SW480 (cell line): ENCODE data around the gene TMEM134.
"Not testable (repeated sequence)": the region's sequence is repeated elsewhere in the genome, so short reads cannot be mapped to it uniquely, and the experiment has no call there.

Experiments used
- DNase-seq: peaks from one replicate; pipeline ENCODE4 v3.0.0-alpha.2; 2016; ENCODE audit warnings: low spot score

TMEM134 gene, protein sequence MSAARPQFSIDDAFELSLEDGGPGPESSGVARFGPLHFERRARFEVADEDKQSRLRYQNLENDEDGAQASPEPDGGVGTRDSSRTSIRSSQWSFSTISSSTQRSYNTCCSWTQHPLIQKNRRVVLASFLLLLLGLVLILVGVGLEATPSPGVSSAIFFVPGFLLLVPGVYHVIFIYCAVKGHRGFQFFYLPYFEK

DNA sequence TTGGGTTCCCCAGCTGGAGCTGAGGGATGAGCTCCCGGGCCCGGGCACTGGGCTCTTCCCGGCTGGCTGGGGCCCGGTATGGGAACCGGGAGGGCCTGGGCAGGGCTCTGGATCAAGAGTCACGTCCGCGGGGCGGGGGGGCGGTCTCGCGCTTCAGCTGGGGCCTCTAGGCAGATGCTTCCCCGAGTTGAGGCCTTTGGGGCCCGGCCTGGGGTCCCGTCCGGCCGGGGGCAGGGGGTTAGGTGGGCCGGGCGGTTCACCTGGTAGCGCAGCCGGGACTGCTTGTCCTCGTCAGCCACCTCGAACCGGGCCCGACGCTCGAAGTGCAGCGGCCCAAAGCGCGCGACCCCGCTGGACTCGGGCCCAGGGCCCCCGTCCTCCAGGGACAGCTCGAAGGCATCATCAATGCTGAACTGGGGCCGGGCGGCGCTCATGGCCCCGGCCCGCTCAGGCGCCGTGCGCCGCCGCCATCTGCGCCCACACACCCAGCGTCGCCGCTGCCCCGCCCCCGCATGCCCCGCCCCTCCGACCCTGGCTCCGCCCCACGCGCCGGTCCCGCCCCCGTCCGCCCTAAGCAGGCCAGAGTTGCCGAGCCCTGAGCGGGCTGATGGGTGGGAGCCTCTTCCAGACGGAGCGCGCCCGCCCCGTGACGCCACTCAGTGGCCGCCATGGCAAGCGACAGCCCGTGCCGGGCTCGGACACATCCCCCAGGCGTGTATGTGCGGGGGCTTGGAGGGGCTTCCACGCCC lies at the start of gene TMEM134:
Gene TMEM134, minus strand, starts transcription at position 493 of the 749 bp plus-strand sequence. Its CDS starts 59 bp downstream, at position 434.
- peak; percentile 92 for DNase-seq

DNA sequence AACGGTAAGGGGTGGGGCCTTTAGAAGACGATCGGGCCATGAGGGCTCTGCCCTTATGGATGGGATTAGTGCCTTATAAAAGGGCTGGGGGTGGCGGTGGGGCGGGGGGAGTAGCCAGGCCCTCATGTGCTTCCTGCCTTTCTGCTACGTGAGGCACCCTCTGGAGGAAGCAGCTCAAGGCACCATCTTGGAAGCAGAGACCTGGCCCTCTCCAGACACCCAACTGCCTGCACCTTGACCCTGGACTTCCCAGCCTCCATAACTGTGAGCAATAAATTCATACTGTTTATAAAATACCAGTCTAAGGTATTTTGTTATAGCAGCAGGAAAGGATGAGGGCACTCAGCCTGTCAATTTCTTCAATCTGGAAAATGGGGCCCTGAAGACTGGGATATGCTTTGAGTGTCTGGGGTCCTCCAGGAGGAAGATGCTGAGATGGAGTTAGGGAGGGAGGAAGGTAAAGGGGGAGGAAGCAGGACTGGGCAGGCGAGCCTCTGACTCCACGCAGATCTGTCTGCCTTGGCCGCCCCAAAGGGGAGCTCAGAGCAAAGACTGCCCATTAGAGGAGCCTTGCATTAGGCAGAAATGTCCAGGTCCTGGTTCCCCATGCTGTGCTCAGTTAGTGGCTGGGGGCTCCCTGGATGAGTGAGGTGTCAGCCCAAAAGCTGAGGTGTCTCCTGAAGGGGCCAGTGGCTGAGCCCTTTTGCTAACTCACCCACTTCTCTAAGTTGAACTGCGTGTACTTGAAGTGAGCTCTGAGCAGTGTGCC lies 48.9 kb upstream of the TMEM134 start:
- DNase-seq = no peak

DNA sequence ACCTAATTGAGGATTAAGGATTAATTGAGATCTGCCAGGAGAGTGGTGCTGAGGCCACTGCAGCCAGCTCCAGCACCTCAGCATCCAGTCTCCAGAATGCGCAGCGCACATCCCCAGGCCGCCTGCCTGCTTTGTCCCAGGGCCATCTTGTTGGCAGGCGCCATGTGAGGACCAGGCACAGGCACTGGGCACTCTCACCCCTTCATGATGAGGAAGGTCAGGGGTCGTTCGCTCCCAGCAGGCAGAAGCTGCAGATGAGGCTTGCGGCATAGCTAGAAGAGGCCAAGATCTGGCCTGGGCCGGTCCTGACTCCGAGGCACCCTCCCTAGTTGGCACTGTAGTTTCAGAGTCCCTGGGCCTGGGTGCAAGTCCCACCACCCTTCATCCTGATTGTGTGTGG lies 47.8 kb upstream of the TMEM134 start:
- DNase-seq = no peak

DNA sequence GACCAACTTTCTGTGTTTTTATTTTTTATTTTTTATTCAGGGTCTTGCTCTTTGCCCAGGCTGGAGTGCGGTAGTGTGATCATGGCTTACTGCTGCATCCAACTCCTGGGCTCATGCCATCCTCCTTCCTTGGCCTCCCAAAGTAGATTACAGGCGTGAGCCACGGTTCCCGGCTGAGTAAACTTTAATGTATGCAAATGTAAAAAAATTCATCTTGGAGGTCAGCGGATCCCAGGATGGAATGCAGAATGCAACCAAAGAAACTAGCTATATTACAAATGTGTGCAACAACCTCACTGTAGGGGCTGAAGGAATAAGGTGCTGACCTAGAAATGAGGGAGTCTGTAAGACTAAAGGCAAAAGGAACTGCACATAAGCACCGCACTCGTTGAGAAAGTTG lies 45.1 kb upstream of the TMEM134 start:
- DNase-seq = no peak

DNA sequence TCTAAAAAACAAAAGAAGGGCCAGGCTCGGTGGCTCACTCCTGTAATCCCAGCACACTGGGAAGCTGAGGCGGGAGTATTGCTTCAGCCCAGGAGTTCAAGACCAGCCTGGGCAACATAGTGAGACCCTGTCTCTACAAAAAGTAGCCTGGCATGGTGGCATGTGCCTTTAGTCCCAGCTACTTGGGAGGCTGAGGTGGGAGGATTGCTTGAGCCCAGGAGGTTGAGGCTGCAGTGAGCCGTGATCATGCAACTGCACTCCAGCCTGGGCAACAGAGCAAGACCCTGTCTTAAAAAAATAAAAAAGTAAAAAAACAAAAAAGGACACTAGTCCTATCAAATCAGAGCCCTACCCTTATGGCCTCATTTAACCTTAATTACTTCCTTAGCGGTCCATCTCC lies 42.5 kb upstream of the TMEM134 start:
- DNase-seq = not testable (repeated sequence)

DNA sequence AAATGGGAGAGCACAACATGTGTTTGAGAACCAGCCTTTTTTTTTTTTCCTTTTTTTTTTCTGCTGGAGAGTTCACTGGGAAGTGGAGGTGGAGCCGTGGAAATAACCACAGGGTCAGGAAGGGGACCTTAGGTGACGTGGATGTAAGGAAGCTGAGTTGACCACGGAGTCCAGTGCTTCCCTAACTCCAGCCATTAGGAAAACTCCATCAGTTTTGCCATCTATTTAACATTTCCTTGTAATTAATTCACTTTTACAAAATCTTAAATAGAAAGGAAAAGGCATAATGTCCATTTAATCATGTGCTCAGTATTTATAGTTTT lies 40.9 kb upstream of the TMEM134 start:
- DNase-seq = no peak

DNA sequence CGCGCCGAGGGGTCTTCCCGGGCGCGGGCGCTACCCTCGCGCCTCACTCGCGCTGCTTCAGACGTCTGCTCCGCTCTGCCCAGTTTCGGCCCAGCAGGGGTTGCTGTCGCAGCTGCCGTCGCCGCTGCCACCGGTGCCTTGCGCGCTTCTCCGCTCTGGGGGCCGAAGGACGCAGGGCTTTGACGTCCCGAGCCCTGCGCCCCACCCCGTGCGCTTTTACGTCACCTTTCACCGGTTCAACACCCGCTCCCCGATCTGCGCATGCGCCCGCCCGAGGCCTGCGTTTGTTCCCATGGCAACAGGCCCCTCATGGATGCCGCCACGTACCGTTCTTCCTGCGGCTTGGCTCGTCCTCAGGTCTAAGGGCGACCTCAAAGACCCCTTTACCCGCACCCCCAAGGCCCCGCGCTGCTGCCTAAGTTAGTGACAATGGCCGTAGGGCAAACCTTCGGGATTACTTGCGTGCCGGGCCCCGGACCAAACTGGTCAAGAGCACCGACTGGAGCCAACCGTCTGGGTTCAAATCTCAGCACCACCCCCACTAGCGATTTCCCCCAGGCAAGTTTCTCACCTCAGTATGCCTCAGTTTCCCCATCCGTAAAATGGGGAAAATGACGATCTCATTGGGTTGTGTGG lies 39.6 kb upstream of the TMEM134 start:
- DNase-seq = peak; percentile 93

DNA sequence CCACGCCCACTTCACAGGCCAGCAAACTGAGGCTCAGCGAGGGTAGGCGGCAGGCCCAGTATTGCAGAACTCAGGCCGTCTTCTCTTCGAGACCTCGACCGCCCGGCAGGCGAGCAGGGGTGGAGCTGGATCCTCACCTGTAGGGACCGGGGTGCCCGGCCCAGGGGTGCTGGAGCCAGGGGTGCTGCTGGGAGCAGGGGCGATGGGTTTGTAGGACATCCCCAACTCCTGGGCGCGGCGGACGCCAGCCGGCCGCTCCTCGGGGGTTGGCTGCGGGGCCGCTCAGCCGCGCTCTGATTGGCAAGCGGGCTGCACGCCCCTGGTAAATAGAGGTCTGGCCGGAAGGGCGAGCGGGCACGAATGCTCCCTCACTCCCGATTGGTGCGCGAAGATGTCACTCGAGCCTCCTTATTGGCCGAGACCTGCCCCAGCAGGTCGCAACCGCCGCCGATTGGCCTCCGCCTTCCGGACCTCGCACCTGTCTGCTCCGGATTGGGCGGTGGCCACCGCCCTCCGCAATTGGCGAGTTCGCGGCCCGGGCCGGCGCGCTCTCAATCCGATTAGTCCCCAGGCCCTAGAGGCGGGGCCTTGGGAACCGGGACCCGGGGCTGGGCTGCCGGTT lies 38.9 kb upstream of the TMEM134 start, which contains the start of gene CDK2AP2:
Gene CDK2AP2, minus strand, starts transcription at position 299 of the 622 bp plus-strand sequence. Its CDS starts 80 bp downstream, at position 219.
- peak; percentile 99 for DNase-seq

DNA sequence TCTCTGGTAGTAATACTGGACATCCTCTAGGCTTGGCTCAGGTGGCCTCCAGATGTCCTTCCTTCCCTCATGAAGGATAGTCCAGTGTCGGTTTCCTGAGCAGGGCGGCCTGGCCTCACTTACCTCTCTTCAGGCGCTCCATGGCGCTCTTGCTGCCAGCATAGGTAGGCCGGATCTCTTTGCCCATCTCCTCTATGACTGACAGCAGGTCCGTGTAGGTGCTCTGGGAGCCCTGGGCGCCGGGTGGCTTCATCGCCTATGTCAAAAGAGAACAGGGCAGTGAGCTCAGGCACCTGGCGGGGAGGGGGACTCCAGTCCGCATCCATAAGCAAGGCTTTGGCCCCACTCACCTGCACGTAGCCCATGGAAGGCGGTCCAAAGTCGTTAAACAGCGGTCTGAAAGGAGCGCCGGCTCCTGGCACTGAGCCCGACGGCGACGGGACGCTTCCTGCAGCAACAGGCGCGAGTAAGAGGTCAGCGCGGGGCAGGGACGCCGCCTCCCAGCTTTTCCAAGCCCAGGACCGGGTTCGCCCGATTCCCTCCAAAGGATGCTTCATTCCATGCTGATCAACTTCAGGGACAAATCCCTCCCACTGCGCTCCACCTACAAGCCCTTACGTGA lies 38.3 kb upstream of the TMEM134 start:
- DNase-seq = no peak

DNA sequence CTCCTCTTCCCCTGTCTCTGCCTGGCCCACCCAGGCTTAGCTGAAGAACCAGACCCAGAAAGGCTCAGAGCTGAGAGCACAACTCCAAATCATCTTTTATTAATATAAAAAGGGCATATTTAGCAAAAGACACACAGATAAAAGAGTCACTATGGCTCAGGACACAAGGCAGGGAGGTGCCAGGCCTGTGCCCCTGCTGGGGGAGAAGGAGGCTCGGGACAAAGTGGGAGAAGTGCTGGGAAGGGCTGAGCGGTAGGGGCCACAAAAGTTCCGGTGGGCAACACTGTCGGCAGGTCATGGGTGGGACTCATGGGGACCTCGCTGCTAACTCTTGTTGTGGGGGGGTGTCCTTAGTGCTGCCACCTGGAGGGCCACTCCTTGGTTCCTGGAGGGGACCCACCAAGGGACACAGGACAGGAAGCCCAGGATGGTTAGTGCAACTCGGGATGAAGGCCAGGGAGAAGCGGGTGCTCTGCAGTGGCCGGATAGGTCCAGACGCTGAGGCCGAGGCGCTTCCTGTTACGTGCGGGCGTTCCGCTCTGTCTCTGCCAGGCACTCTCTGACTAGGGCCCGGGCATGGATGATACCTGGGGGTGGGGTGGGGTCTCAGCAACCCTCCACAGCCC lies 37.5 kb upstream of the TMEM134 start:
- no peak for DNase-seq

DNA sequence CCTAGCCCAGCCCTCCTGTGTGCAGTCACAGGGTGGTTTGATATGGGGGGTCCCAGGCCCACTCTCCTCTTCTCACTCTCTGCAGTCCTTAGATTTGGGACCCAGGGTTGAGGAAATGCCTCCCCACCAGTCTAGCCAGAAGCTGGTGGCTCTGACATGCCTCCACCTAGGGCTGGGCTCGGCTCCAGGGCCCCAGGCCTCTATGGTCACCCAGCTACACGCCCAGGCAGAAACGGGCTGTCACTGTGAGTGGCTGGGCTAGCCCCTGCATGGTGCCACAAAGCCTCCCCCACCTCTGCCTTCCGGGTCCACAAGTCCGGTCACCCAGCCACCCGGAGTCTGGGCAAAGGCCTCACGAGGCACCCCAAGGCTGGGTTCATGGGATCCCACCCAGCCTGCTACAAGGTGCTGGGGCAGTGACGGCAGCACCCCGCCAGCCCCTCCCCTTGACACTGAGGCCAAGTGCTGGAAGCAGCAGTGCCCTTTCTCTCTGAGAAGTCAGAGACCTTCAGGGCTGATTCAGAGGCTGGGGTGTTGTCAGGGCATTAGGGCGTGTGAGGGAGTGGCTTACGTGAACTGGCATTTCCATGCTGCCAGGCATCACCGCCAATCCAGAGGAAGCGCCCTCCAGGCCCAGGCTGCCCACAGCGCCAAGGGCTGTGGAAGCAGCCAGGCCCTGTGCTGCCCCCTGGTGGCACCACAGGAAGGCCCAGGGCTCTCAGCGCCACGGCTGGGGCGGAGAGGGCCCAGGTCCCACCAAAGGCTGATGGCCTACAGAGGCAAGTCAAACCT lies 36.8 kb upstream of the TMEM134 start:
- peak; percentile 99 for DNase-seq

DNA sequence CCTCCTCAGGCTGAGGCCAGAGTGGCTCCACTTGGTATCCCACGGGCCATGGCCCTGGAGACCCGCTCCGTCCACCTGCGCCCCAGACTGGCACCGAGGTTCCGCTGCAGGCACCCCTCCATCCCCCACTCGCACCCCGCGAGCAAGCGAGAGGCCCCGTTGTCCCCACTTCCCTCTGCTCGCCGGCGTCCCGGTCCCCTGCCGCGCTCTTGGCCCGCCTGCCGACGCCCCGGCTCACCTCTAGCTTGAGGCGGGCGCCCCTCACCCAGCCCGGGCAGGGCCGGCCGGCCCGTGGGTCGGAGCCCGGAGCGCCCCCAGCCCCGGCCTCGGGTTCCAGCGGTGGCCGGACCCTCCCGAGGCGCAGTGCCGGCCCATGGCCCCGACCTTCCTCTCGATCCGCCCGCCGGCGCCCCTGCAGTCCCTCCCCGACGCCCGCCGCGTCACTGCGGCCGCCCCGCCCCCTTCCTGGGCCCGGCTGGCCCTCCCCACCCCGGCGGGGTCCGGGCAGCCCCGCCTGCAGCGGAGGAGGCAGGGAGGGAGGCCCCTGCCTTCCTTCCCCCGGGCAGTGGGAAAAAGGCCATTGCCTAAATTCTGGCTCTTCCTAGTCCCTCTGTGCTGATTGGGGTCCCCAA lies 36.0 kb upstream of the TMEM134 start, which contains the start of gene PITPNM1:
Gene PITPNM1, minus strand, starts transcription at position 414 of the 632 bp plus-strand sequence. CDS start 1,183 bp downstream, outside the sequence.
- DNase-seq = peak; percentile 33

DNA sequence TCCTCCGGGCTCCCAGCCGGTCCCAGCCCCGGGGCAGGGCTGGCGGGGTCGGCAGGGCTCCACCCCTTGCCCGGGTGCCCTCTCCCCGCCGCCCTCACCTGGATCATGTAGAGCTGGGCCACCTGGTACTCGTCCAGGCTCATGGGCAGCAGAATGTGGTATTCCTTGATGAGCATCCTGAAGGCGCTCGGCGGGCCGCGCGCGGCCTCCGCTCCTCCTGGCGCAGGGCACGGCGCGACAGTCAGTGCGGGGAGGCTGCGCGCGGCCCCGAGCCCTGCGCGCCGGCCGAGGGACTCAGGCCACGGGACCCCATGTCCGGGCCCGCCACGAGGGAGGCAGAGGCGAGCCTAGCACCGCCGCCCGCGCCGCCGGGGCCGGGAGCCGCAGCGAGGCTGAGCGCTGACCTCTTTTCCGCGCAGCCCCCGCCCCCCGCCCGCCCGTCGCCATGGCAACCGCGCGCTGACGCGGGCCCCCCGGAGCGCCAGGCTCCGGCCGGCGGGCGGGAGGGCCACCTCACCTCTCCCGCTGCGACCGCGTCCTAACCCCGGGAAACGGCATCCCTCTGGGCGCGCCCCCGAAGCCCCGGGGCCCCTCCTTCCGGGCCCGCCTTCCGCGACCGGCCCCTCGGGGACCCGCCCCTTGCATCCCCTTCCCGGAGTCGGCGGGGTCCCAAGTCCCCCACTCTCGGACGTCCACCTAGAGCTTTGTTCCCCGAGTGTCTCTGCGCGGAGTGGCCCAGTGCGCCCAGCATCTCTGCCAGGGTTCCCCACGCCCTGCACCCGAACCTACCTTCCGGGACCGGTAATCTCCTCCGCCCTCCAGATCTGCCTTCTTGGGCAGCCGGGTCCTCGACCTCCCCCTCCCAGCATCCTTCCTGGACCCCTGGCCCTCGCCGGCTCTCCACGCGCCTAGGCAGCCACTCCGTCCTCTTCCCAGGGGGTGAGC lies 35.2 kb upstream of the TMEM134 start:
- DNase-seq = no peak

DNA sequence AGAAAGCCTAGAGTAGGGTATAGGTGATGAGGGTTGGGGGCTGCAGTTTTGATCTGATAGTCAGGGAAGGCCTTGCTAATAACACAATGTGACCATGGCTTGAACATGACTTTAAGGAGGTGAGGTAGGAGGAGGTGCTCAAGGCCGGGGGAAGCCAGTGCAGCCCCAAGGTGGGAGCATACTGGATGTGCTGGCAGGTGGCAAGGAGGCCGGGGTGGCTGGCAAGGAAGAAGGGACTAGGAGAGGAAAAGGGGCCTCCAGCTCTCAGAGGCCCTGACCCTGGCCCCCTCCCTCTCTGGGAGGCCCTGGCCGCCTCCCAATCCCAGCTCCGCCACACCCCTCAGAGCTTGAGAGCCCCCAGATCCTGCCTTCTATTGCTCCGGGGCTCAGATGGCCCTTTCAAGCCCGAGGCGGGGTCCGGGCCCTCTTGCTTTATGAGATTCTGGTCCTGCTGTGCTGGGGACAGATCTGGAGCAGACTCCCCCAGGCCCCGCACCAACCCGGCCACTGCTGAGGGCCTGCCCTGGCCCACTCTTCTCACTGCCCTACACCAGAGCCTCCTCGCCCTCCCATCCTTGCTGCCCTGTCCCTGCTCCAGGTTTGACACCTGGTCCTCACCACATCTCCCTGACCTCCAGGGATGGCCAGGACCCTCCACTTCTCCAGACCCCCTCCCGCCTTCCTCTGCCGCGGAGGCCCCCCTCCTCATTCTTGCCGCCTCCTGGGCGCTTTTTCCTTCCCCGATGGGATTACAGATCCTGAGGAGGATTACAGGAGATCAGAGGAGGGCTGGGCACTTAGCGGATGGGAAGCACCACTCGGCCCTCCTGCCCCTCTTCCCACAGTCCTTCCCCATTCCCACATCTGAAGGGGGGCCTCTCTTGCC lies 34.3 kb upstream of the TMEM134 start:
- DNase-seq = no peak

DNA sequence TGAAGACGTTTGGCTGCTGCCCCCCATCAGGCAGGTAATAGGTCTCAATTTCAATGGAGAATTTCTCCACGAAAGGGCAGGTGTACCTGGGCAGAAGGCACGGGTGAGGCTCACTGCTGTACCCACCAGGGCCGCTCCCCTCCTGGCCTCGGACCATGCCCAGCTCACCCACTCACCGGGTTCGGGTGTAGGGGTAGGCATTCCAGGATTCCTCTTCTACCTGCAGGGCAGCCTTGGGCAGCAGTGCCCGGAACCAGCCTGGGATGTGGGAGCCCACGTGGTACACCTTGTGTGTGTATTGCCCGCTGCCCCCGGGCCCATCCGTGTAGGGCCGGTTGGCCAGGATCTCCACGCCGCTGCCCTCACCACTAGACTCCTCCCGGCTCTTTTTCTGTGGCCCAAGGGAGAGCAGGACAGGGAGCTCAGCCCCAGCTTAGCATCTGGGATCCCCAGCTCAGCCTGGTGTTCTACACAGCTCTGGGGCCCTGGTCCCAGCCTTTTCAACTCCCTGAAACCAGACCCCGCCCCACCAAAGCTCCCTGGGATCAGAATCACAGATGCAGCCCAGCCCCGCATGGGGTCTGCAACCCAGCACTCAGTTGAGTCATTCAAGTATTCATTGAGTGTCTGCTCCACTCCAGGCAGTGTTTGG lies 33.4 kb upstream of the TMEM134 start:
- DNase-seq = no peak

DNA sequence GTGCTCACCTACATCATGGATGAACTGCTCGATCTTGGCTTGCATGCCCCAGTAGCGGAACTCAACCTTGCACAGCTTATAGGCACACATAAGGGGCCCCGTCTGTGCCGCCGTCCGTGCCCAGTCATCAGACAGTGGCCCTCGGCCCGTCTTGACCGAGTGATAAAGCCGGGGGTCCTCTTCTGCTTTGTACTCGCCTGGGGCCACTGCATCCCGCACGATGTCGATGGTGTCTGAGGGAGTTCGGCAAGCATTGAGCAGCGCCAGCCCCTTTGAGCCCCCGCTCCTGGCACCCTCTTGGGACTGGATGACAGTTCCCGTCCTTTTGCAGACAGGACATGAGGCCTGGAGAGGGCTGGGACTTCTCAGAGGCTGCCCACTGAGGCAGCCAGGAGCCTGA lies 32.8 kb upstream of the TMEM134 start:
- no peak for DNase-seq
